Sigmoid colon (tissue), 7 donors: ENCODE results near the gene CETN3. TPM values are rescaled to one million over a fixed set of nuclear protein-coding genes. Genes with fewer than 3 reads are reported as not detected.
"Not testable (repeated sequence)": the region's sequence is repeated elsewhere in the genome, so short reads cannot be mapped to it uniquely, and the experiment has no call there.

Source experiments
- DNase-seq: peaks from one replicate; pipeline ENCODE4 v3.0.0-alpha.2; 2019
- H3K27ac ChIP-seq, 4 donors: fragments of 200-600 bp; sonication (generic); one replicate each; pipeline ENCODE4 v1.5.1; 2016 to 2019; ENCODE audit warnings: mild to moderate bottlenecking in 1 of 4
- H3K27me3 ChIP-seq, 3 donors: fragments of 200-600 bp; sonication (generic); one replicate each; pipeline ENCODE4 v1.5.1; 2019; ENCODE audit warnings: mild to moderate bottlenecking in 1 of 3
- H3K36me3 ChIP-seq, 4 donors: fragments of 200-600 bp; sonication (generic); one replicate each; pipeline ENCODE4 v1.5.1; 2016 to 2019
- H3K4me1 ChIP-seq, 4 donors: fragments of 200-600 bp; sonication (generic); one replicate each; pipeline ENCODE4 v1.5.1; 2017 to 2019
- H3K4me3 ChIP-seq, 4 donors: fragments of 200-600 bp; sonication (generic); one replicate each; pipeline ENCODE4 v1.5.1; 2017 to 2019; ENCODE audit warnings: mild to moderate bottlenecking in 2 of 4, moderate library complexity in 1 of 4
- H3K9me3 ChIP-seq, 4 donors: fragments of 200-600 bp in 3 of 4; sonication (generic) in 3 of 4; one replicate each; pipeline versions ENCODE4 v1.5.1 to v1.6.1; 2013 to 2019
- EP300 ChIP-seq, 4 donors: sonication (generic); formaldehyde crosslinking; IDR thresholded peaks; one replicate each; pipeline ENCODE4 v1.6.1; 2017; ENCODE audit warnings: antibody characterized with exemption in 4 of 4
- POLR2A ChIP-seq, 2 donors: fragments of 450-650 bp; IDR thresholded peaks; one replicate each; pipeline ENCODE4 v1.6.1; 2016; ENCODE audit warnings: antibody characterized with exemption in 2 of 2, mild to moderate bottlenecking in 2 of 2, moderate library complexity in 2 of 2
- POLR2AphosphoS5 ChIP-seq, 4 donors: sonication (generic); formaldehyde crosslinking; IDR thresholded peaks; one replicate each; pipeline ENCODE4 v1.6.1; 2017; ENCODE audit warnings: antibody characterized with exemption in 4 of 4
- WGBS, 2 donors: extraction: QIAGEN DNeasy Blood & Tissue Kit; methylation state at CpG; one replicate each; pipeline ENCODE4 v1.1.7; 2013; 5-methylcytosine and 5-hydroxymethylcytosine counted together
- intact Hi-C: fragments of 100-400 bp; cut with DNase I; formaldehyde crosslinking; loops from one replicate; pipeline ENCODE4 v1.15.1; 2023
- polyA plus RNA-seq, 3 donors: library from polyadenylated mRNA; stranded (reverse); fragments of 200-250 nt; gene quantifications; one replicate each; pipeline ENCODE4 v1.2.3, GENCODE V29; 2013
- total RNA-seq, 4 donors: library from RNA; depleted of rRNA; stranded (reverse); fragments of >200 nt; gene quantifications; one replicate each; pipeline ENCODE4 v1.1.0, GENCODE V29; 2016
- TF ChIP-seq, protein P1 (sequence below), 4 experiments: fragments of 450-650 bp in 3 of 4; fragments of 200-600 bp in 1 of 4; IDR thresholded peaks; one replicate each; pipeline ENCODE4 v1.5.1; 2016 to 2019; ENCODE audit warnings: antibody characterized with exemption in 4 of 4, mild to moderate bottlenecking in 3 of 4, moderate library complexity in 2 of 4
- donor health status: healthy with polysubstance abuse.
- donor health status: Bipolar disorder and iron deficiency.
- donor health status: healthy.

The CETN3 gene
- total and polyA plus RNA-seq, 7 donors: 2.8 to 36.0 (median 13.2) TPM

DNA sequence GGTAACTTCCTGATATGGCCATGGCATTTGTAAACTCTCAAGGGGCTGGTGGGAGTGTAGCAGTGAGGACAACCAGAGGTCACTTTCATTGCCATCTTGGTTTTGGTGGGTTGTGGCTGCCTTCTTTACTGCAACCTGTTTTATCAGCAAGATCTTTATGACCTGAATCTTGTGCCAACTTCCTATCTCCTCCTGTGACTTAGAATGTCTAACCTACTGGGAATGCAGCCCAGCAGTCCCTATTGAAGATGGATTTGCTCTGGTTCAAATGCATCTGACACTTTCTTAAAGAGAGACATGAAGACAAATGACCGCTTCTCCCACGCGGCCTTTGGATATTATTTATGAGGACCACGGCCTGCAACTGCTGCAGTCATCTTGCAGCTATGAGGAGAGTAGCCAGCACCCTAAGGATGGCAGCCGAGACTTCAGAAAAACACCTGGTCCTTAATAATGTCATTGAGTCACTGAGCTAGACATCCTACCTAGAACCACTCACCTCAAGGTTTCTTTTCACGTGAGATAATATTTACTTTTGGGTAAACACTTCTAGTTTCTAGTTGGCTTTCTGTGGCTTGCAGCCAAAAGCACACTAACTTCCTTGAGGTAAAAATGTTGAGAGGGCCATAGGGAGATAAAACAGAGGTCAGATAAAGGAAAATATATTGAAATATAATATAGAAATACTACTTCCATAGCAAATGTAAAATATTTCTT is 28.2 kb downstream of the CETN3 start:
- no peak overlapping the region for H3K27ac ChIP-seq
- no peaks in the 10 kb centered on the region for H3K4me1 ChIP-seq
- no peak for DNase-seq
- H3K36me3 ChIP-seq: no peaks in the 10 kb centered on the region
- intact Hi-C loops: no loop called here
- WGBS, 2 donors: 19 to 70% methylated on average over 6 of the region's 6 CpGs
- H3K9me3 ChIP-seq: no peaks in the 10 kb centered on the region
- no peak overlapping the region for H3K4me3 ChIP-seq
- no peak for TF ChIP-seq POLR2A (IDR thresholded peaks at IDR 0.05)
- TF ChIP-seq EP300 (IDR thresholded peaks at IDR 0.05): no peak
- H3K27me3 ChIP-seq: no peaks in the 10 kb centered on the region

DNA sequence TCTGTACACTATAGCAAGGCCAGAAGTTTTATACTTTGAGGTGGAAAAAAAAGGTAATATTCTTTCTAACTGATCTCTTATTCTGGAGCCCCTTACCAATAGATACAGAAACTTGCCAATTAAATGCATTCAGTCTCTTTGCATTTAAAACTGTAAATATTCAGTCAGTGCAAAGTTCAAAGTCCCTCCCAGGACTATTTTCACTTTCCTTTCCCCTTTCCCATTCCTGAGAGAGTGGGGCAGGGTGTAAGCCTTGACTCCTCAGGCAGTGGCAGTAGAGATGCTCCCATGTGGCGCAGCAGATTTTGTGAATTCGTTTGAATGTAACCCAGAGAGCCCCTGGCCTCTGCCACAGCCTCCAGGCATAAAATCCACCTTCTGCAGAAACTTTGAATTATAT is 29.9 kb downstream of the CETN3 start:
- 75 to 87% methylated on average over 2 of the region's 2 CpGs for WGBS, 2 donors
- no peak for TF ChIP-seq POLR2AphosphoS5 (IDR thresholded peaks at IDR 0.05)
- intact Hi-C loops: no loop called here

DNA sequence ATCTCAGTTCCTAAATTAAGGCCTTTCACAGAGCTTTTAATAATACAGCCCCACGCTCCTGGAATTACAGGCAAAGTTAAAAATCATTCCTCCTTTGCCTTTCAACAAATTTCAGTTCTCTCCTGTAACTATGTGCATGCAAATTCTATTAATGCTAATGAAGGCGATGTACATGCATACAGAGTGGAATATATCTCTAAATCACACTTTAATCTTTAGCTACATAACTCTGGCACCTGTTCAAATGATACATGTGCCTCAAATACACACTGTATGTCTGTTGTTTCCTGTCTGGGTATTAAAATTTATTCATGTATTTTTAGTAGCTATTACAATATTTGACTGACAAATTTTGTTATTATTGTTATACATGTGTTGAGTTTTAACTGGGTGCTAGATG is 30.8 kb downstream of the CETN3 start:
- no peaks in the 10 kb centered on the region for H3K4me1 ChIP-seq
- no peak for DNase-seq
- H3K9me3 ChIP-seq: peaks cover 0 to 3% (median 0%) of the 10 kb centered on the region in 4 donors
- no peaks in the 10 kb centered on the region for H3K27me3 ChIP-seq
- WGBS, 2 donors: 89 to 91% methylated on average over 2 of the region's 2 CpGs
- no peak overlapping the region for H3K4me3 ChIP-seq
- H3K27ac ChIP-seq: no peak overlapping the region
- intact Hi-C loops: no loop called here
- H3K36me3 ChIP-seq: no peaks in the 10 kb centered on the region
- TF ChIP-seq, protein P1, sequence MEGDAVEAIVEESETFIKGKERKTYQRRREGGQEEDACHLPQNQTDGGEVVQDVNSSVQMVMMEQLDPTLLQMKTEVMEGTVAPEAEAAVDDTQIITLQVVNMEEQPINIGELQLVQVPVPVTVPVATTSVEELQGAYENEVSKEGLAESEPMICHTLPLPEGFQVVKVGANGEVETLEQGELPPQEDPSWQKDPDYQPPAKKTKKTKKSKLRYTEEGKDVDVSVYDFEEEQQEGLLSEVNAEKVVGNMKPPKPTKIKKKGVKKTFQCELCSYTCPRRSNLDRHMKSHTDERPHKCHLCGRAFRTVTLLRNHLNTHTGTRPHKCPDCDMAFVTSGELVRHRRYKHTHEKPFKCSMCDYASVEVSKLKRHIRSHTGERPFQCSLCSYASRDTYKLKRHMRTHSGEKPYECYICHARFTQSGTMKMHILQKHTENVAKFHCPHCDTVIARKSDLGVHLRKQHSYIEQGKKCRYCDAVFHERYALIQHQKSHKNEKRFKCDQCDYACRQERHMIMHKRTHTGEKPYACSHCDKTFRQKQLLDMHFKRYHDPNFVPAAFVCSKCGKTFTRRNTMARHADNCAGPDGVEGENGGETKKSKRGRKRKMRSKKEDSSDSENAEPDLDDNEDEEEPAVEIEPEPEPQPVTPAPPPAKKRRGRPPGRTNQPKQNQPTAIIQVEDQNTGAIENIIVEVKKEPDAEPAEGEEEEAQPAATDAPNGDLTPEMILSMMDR (IDR thresholded peaks at IDR 0.05): no peak
- TF ChIP-seq POLR2AphosphoS5 (IDR thresholded peaks at IDR 0.05) (no peak), EP300 (IDR thresholded peaks at IDR 0.05) (no peak), POLR2A (IDR thresholded peaks at IDR 0.05) (no peak)

More for the DNA sequence above, 29.9 kb downstream of the CETN3 start:
- Histone ChIP-seq H3K27ac (no peak overlapping the region), H3K4me3 (no peak overlapping the region), H3K27me3 (no peaks in the 10 kb centered on the region), H3K4me1 (no peaks in the 10 kb centered on the region), H3K9me3 (peaks cover 0 to 3% (median 0%) of the 10 kb centered on the region in 4 donors), H3K36me3 (no peaks in the 10 kb centered on the region)
- DNase-seq: no peak

DNA sequence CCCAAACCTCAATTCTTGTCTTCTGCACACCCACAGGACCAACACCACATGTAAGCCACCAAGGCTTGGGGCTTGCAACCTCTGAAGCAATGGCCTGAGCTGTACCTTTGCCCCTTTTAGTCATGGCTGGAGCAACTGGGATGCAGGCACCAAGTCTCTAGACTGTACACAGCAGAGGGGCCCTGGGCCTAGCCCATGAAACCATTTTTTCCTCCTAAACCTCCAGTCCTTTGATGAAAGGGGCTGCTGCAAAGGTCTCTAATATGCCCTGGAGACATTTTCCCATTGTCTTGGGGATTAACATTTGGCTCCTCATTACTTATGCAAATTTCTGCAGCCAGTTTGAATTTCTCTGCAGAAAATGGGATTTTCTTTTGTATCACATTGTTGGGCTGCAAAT is 38.3 kb downstream of the CETN3 start:
- DNase-seq, H3K36me3 ChIP-seq, H3K9me3 ChIP-seq, intact Hi-C loops, H3K4me1 ChIP-seq, H3K27ac ChIP-seq, H3K4me3 ChIP-seq, H3K27me3 ChIP-seq: not testable (repeated sequence)

DNA sequence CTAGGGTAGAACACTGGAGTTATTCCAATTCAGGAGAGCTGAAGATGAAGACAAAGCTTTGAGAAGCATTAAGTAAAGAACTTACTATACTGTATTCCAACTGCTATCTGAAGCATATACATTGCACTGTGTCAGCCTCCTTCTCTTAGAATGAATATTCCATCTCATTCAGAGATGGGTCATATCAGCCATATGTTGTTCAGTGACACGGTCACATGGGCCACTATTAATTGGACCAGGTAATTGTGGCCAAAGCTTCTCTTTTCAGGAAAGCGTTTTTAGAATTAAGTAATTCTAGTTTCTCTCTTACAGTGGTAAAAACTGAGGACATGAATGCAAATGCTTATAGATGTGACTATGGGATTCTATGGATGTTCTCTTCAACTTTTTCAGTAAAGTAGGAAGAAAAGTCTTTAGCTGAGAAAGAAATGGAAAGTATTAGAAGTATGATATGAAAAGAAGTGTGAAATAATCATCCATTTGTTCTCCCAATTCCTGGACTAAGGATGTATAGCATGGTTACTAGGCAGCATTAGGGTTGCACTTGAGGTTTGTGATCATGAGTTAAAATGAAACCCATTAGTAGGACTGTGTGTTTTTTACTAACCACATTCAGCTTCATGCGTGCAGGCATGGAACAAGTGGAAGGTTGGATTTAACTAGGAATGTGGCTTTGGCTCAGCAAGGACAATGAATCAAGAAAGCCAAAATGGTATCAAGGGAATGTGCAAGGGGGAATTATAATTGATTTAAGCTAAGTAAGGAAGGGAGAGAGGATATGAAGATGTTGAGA is 40.9 kb downstream of the CETN3 start:
- no peaks in the 10 kb centered on the region for H3K9me3 ChIP-seq
- H3K27me3 ChIP-seq: no peaks in the 10 kb centered on the region
- H3K4me3 ChIP-seq: no peak overlapping the region
- no peaks in the 10 kb centered on the region for H3K4me1 ChIP-seq
- WGBS, 2 donors: 87 to 92% methylated on average over 3 of the region's 3 CpGs
- no peaks in the 10 kb centered on the region for H3K36me3 ChIP-seq
- no peak for DNase-seq
- TF ChIP-seq, protein P1 (IDR thresholded peaks at IDR 0.05): no peak
- TF ChIP-seq POLR2AphosphoS5 (IDR thresholded peaks at IDR 0.05) (no peak), POLR2A (IDR thresholded peaks at IDR 0.05) (no peak), EP300 (IDR thresholded peaks at IDR 0.05) (no peak)
- intact Hi-C loops: no loop called here
- no peak overlapping the region for H3K27ac ChIP-seq

DNA sequence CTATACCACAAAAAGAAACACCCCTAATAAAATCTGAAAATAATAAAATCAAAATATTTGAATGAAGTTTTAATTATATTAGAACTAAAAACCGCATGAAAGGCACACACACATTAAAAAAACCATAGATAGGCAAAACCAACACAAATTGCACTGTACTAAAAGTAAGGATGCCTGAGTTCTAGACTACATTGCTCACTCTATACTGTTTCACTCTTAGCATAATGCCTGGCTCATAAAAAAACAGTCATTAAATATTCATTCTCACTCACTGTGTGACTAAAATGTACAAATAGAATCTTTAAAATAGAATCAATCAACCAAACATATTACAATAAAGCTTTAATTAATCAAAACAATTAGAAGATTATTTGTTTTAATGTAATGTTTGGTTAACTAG is 41.7 kb downstream of the CETN3 start:
- no peak for DNase-seq
- H3K27me3 ChIP-seq: no peaks in the 10 kb centered on the region
- H3K36me3 ChIP-seq: no peaks in the 10 kb centered on the region
- no peak overlapping the region for H3K4me3 ChIP-seq
- TF ChIP-seq EP300 (IDR thresholded peaks at IDR 0.05): no peak
- TF ChIP-seq, protein P1 (IDR thresholded peaks at IDR 0.05): no peak
- TF ChIP-seq POLR2A (IDR thresholded peaks at IDR 0.05): no peak
- no peak for TF ChIP-seq POLR2AphosphoS5 (IDR thresholded peaks at IDR 0.05)
- no peaks in the 10 kb centered on the region for H3K4me1 ChIP-seq
- H3K9me3 ChIP-seq: no peaks in the 10 kb centered on the region
- intact Hi-C loops: no loop called here
- H3K27ac ChIP-seq: no peak overlapping the region
- 85 to 87% methylated on average over 1 of the region's 1 CpG for whole genome bisulfite sequencing, 2 donors
